ENCODE measurements around the gene BDH1. TPM values are rescaled to one million over a fixed set of nuclear protein-coding genes. Genes with fewer than 3 reads are reported as not detected.
A peak's percentile ranks its signal among the peaks of the same experiment; 100 is the strongest.

The BDH1 gene
- total and polyA plus RNA-seq, 2 of the 13 experiments (the other 11 are each of a cell fraction or from before 2014, with no cell fraction given) = 21.2 to 71.9 TPM

- TF ChIP-seq ZBTB7A (CRISPR knock-in tag; IDR thresholded peaks at IDR 0.05) = peak; percentile 99
- TF ChIP-seq ZBTB37 (CRISPR knock-in tag; IDR thresholded peaks at IDR 0.05) = no peak; the same call in 1 of the 2 replicates
- peak; percentile 96 for TF ChIP-seq PHF21A (CRISPR knock-in tag; IDR thresholded peaks at IDR 0.05)
- TF ChIP-seq FOXJ3 (CRISPR knock-in tag; IDR thresholded peaks at IDR 0.05; ENCODE audit: borderline replicate concordance) = peak; percentile 95
- TF ChIP-seq ZC3H4 (CRISPR knock-in tag; IDR thresholded peaks at IDR 0.05; ENCODE audit: borderline replicate concordance) = no peak
- TF ChIP-seq ZSCAN30 (CRISPR knock-in tag; IDR thresholded peaks at IDR 0.05) = no peak
- TF ChIP-seq ZNF598 (CRISPR knock-in tag; IDR thresholded peaks at IDR 0.05; ENCODE audit: borderline replicate concordance) = 0 out of 2 replicates have a peak, but pooled peaks have one; percentile 28
- TF ChIP-seq ZNF354B (CRISPR knock-in tag; IDR thresholded peaks at IDR 0.05) = no peak
- no peak for TF ChIP-seq NFRKB (IDR thresholded peaks at IDR 0.05)
- peak; percentile 83 for TF ChIP-seq PATZ1 (CRISPR knock-in tag; IDR thresholded peaks at IDR 0.05)
- no peak for TF ChIP-seq NFE2L2 (IDR thresholded peaks at IDR 0.05; ENCODE audit: low read length)
- TF ChIP-seq KLF15 (CRISPR knock-in tag; IDR thresholded peaks at IDR 0.05; ENCODE audit: borderline replicate concordance) = no peak
- no peak for TF ChIP-seq DNMT1 (CRISPR knock-in tag; IDR thresholded peaks at IDR 0.05)
- TF ChIP-seq HNF1B (CRISPR knock-in tag; IDR thresholded peaks at IDR 0.05) = peak; percentile 80
- TF ChIP-seq ZSCAN12 (CRISPR knock-in tag; IDR thresholded peaks at IDR 0.05) = no peak
- no peak for TF ChIP-seq ZNF549 (CRISPR knock-in tag; IDR thresholded peaks at IDR 0.05)
- TF ChIP-seq SRSF4 (IDR thresholded peaks at IDR 0.05; ENCODE audit: low read depth, low read length, poor library complexity, severe bottlenecking) = no peak
- TF ChIP-seq JUND (CRISPR knock-in tag; IDR thresholded peaks at IDR 0.05) = peak; percentile 51; the same call in 1 of the 2 replicates
- TF ChIP-seq MTF1 (CRISPR knock-in tag; IDR thresholded peaks at IDR 0.05) = no peak
- no peak for TF ChIP-seq IKZF4 (CRISPR knock-in tag; IDR thresholded peaks at IDR 0.05; ENCODE audit: borderline replicate concordance, low read depth, not compliant biosample characterization)
- peak; percentile 26; the same call in 1 of the 2 replicates for TF ChIP-seq IRX3 (CRISPR knock-in tag; IDR thresholded peaks at IDR 0.05; ENCODE audit: borderline replicate concordance, low read depth)
- TF ChIP-seq PHF20 (CRISPR knock-in tag; IDR thresholded peaks at IDR 0.05) = no peak
- peak; percentile 58; the same call in 1 of the 2 replicates for TF ChIP-seq KDM2A (CRISPR knock-in tag; IDR thresholded peaks at IDR 0.05; ENCODE audit: borderline replicate concordance, low read depth)
- TF ChIP-seq HIVEP1 (CRISPR knock-in tag; IDR thresholded peaks at IDR 0.05) = no peak
- TF ChIP-seq MTF2 (CRISPR knock-in tag; IDR thresholded peaks at IDR 0.05; ENCODE audit: borderline replicate concordance) = no peak
- TF ChIP-seq DNMT3B (CRISPR knock-in tag; conservative IDR thresholded peaks at IDR 0.05) = no peak
- no peak for TF ChIP-seq HMGA1 (CRISPR knock-in tag; conservative IDR thresholded peaks at IDR 0.05)
- TF ChIP-seq SP4 (CRISPR knock-in tag; IDR thresholded peaks at IDR 0.05) = peak; percentile 21; the same call in 1 of the 2 replicates
Measured at GRCh38 chr3:197590313-197590962, 34.7 kb upstream of the BDH1 start (continued).
